ENCODE measurements around the gene IRF2.

The IRF2 gene

GRCh38 chr4:184387351-184387750 lies 87.0 kb downstream of the IRF2 start:
- Histone ChIP-seq H3K27me3 (ENCODE audit: insufficient read depth, low read length, poor library complexity) (no peaks in the 10 kb centered on the region), H3K9me3 (ENCODE audit: insufficient read depth, low read length, severe bottlenecking) (no peaks in the 10 kb centered on the region), H3K9ac (ENCODE audit: low read depth, low read length) (no peak overlapping the region), H3K79me2 (ENCODE audit: insufficient read depth, low read length) (no peaks in the 10 kb centered on the region), H3K36me3 (ENCODE audit: insufficient read depth, low read length) (peaks cover 50% of the 10 kb centered on the region), H2AFZ (ENCODE audit: low read depth, low read length) (no peak overlapping the region), H3K4me1 (ENCODE audit: insufficient read depth, low read length) (peaks cover 27% of the 10 kb centered on the region), H3K4me2 (ENCODE audit: insufficient read depth, low read length) (no peak overlapping the region), H3K27ac (ENCODE audit: low read length) (no peak overlapping the region), H4K20me1 (ENCODE audit: insufficient read depth, low read length) (peaks cover 10% of the 10 kb centered on the region), H3K4me3 (ENCODE audit: low read depth in 1 of 2, low read length in 2 of 2) (no peak overlapping the region)
- ATAC-seq (ENCODE audit: insufficient read depth, low read depth) = no peak
- TF ChIP-seq CTCF (IDR thresholded peaks at IDR 0.05; ENCODE audit: borderline replicate concordance, extremely low read depth, low read length, poor library complexity, severe bottlenecking) (no peak), EZH2 (IDR thresholded peaks at IDR 0.05; ENCODE audit: borderline replicate concordance, low read depth, low read length, severe bottlenecking) (no peak)
- DNase-seq = no peak

GRCh38 chr4:184386271-184386781 lies 88.0 kb downstream of the IRF2 start:
- no peaks in the 10 kb centered on the region for H3K79me2 ChIP-seq (ENCODE audit: insufficient read depth, low read length)
- no peak overlapping the region for H2AFZ ChIP-seq (ENCODE audit: low read depth, low read length)
- H3K27me3 ChIP-seq (ENCODE audit: insufficient read depth, low read length, poor library complexity) = no peaks in the 10 kb centered on the region
- no peak overlapping the region for H3K4me3 ChIP-seq (ENCODE audit: low read depth in 1 of 2, low read length in 2 of 2)
- peaks cover 10% of the 10 kb centered on the region; the same call in 1 of the 2 replicates for H4K20me1 ChIP-seq (ENCODE audit: insufficient read depth, low read length)
- no peak overlapping the region for H3K9ac ChIP-seq (ENCODE audit: low read depth, low read length)
- no peak for ATAC-seq (ENCODE audit: insufficient read depth, low read depth)
- H3K4me2 ChIP-seq (ENCODE audit: insufficient read depth, low read length) = no peak overlapping the region
- TF ChIP-seq EZH2 (IDR thresholded peaks at IDR 0.05; ENCODE audit: borderline replicate concordance, low read depth, low read length, severe bottlenecking) (no peak), CTCF (IDR thresholded peaks at IDR 0.05; ENCODE audit: borderline replicate concordance, extremely low read depth, low read length, poor library complexity, severe bottlenecking) (no peak)
- H3K27ac ChIP-seq (ENCODE audit: low read length) = no peak overlapping the region
- H3K4me1 ChIP-seq (ENCODE audit: insufficient read depth, low read length) = peaks cover 37% of the 10 kb centered on the region
- H3K36me3 ChIP-seq (ENCODE audit: insufficient read depth, low read length) = peaks cover 40% of the 10 kb centered on the region
- no peak for DNase-seq
- H3K9me3 ChIP-seq (ENCODE audit: insufficient read depth, low read length, severe bottlenecking) = no peaks in the 10 kb centered on the region

- no peak overlapping the region for H3K4me3 ChIP-seq (ENCODE audit: low read depth in 1 of 2, low read length in 2 of 2)
- no peak overlapping the region for H3K27ac ChIP-seq (ENCODE audit: low read length)
- no peak for TF ChIP-seq CTCF (IDR thresholded peaks at IDR 0.05; ENCODE audit: borderline replicate concordance, extremely low read depth, low read length, poor library complexity, severe bottlenecking)
- TF ChIP-seq EZH2 (IDR thresholded peaks at IDR 0.05; ENCODE audit: borderline replicate concordance, low read depth, low read length, severe bottlenecking) = no peak
- no peak for ATAC-seq (ENCODE audit: insufficient read depth, low read depth)
- H3K9me3 ChIP-seq (ENCODE audit: insufficient read depth, low read length, severe bottlenecking) = no peaks in the 10 kb centered on the region
- DNase-seq = no peak
- H3K36me3 ChIP-seq (ENCODE audit: insufficient read depth, low read length) = peaks cover 34% of the 10 kb centered on the region
- H2AFZ ChIP-seq (ENCODE audit: low read depth, low read length) = no peak overlapping the region
- H3K79me2 ChIP-seq (ENCODE audit: insufficient read depth, low read length) = no peaks in the 10 kb centered on the region
- H3K4me2 ChIP-seq (ENCODE audit: insufficient read depth, low read length) = no peak overlapping the region
- H3K9ac ChIP-seq (ENCODE audit: low read depth, low read length) = no peak overlapping the region
- peaks cover 10% of the 10 kb centered on the region; the same call in 1 of the 2 replicates for H4K20me1 ChIP-seq (ENCODE audit: insufficient read depth, low read length)
- peaks cover 37% of the 10 kb centered on the region for H3K4me1 ChIP-seq (ENCODE audit: insufficient read depth, low read length)
- H3K27me3 ChIP-seq (ENCODE audit: insufficient read depth, low read length, poor library complexity) = no peaks in the 10 kb centered on the region
These were observed 88.6 kb downstream of the IRF2 start for GRCh38 chr4:184385705-184386141.

All from DND-41 (cell line).